HG03280 (cell line): ENCODE data around the gene BEND7.
"Not testable (repeated sequence)": the region's sequence is repeated elsewhere in the genome, so short reads cannot be mapped to it uniquely, and the experiment has no call there.

Experiments used
- ATAC-seq: cut with Tn5 transposase; IDR thresholded peaks from one replicate; pipeline ENCODE4 v1.9.1; 2021; ENCODE audit warnings: mild to moderate bottlenecking, moderate library complexity; ENCODE audit not compliant: unreplicated experiment

BEND7 gene

GRCh38 chr10:13528875-13529713, at the start of gene BEND7:
BEND7 (minus strand) TSS chr10:13529014; CDS start chr10:13528533, 481 bp downstream.
- ATAC-seq, result no peak

GRCh38 chr10:13573960-13574359, 45.1 kb upstream of the BEND7 start:
- no peak for ATAC-seq

- ATAC-seq, result no peak
These were observed 42.7 kb upstream of the BEND7 start for GRCh38 chr10:13571541-13571940.

GRCh38 chr10:13567030-13567429, 38.2 kb upstream of the BEND7 start:
- no peak for ATAC-seq

- no peak for ATAC-seq
These were observed 35.8 kb upstream of the BEND7 start for GRCh38 chr10:13564576-13564975.

GRCh38 chr10:13563481-13564445, 34.9 kb upstream of the BEND7 start:
- ATAC-seq, result no peak

- ATAC-seq, result no peak
These were observed 31.8 kb upstream of the BEND7 start for GRCh38 chr10:13560597-13560996.

- no peak for ATAC-seq
These were observed 30.4 kb upstream of the BEND7 start for GRCh38 chr10:13559124-13559700.

- ATAC-seq, result no peak
These were observed 27.2 kb upstream of the BEND7 start for GRCh38 chr10:13555884-13556510.

GRCh38 chr10:13550802-13551201, 22.0 kb upstream of the BEND7 start:
- no peak for ATAC-seq

- ATAC-seq, result no peak
These were observed 13.7 kb upstream of the BEND7 start for GRCh38 chr10:13542533-13542932.

GRCh38 chr10:13537985-13538384, 9.2 kb upstream of the BEND7 start:
- not testable (repeated sequence) for ATAC-seq

GRCh38 chr10:13536674-13537366, 8.0 kb upstream of the BEND7 start:
- ATAC-seq, result no peak

GRCh38 chr10:13535346-13535745, 6.5 kb upstream of the BEND7 start:
- no peak for ATAC-seq

- ATAC-seq, result no peak
These were observed 830 bp upstream of the BEND7 start for GRCh38 chr10:13529714-13529973.

- no peak for ATAC-seq
These were observed 515 bp downstream of the BEND7 start for GRCh38 chr10:13528123-13528874.

- ATAC-seq, result no peak
These were observed 1.0 kb downstream of the BEND7 start for GRCh38 chr10:13527864-13528122.

- ATAC-seq, result no peak
These were observed 1.6 kb downstream of the BEND7 start for GRCh38 chr10:13526948-13527863.

GRCh38 chr10:13525663-13526062, 3.2 kb downstream of the BEND7 start:
- no peak for ATAC-seq
